Hepatocyte (in vitro differentiated cells): ENCODE results near the gene ARAP1. TPM values are rescaled to one million over a fixed set of nuclear protein-coding genes. Genes with fewer than 3 reads are reported as not detected.

Experiments used
- DNase-seq: peaks from one replicate; pipeline ENCODE4 v3.0.0-alpha.2; 2016; ENCODE audit warnings: low spot score
- H2AFZ ChIP-seq: fragments of 200-600 bp; sonication (generic); 2 replicates; pipeline ENCODE4 v1.6.0; 2016; ENCODE audit warnings: antibody characterized with exemption, mild to moderate bottlenecking
- H3K27ac ChIP-seq: fragments of 200-600 bp; sonication (generic); 2 replicates; pipeline ENCODE4 v1.5.1; 2016; ENCODE audit warnings: mild to moderate bottlenecking
- H3K27me3 ChIP-seq: fragments of 200-600 bp; sonication (generic); 2 replicates; pipeline ENCODE4 v1.6.1; 2016
- H3K36me3 ChIP-seq: fragments of 200-600 bp; sonication (generic); replicated peaks from 2 replicates; pipeline ENCODE4 v1.5.1; 2016; ENCODE audit warnings: low read depth; ENCODE audit not compliant: insufficient read depth
- H3K4me1 ChIP-seq: fragments of 200-600 bp; sonication (generic); 2 replicates; pipeline ENCODE4 v1.5.1; 2016; ENCODE audit warnings: mild to moderate bottlenecking, moderate library complexity; ENCODE audit not compliant: insufficient read depth
- H3K4me2 ChIP-seq: fragments of 200-600 bp; sonication (generic); 2 replicates; pipeline ENCODE4 v1.6.0; 2016
- H3K4me3 ChIP-seq: fragments of 200-600 bp; sonication (generic); 2 replicates; pipeline ENCODE4 v1.5.1; 2016; ENCODE audit warnings: mild to moderate bottlenecking
- H3K79me2 ChIP-seq: fragments of 200-600 bp; sonication (generic); 2 replicates; pipeline ENCODE4 v1.6.0; 2017; ENCODE audit warnings: mild to moderate bottlenecking
- H3K9me2 ChIP-seq: fragments of 200-600 bp; sonication (generic); replicated peaks from 2 replicates; pipeline ENCODE4 v1.6.0; 2017; ENCODE audit warnings: mild to moderate bottlenecking; ENCODE audit not compliant: insufficient read depth
- H3K9me3 ChIP-seq: fragments of 200-600 bp; sonication (generic); 2 replicates; pipeline ENCODE4 v1.5.1; 2016; ENCODE audit warnings: low read depth, mild to moderate bottlenecking
- H4K20me1 ChIP-seq: fragments of 200-600 bp; sonication (generic); 2 replicates; pipeline ENCODE4 v1.6.0; 2016; ENCODE audit warnings: mild to moderate bottlenecking; ENCODE audit not compliant: insufficient read depth, poor library complexity, severe bottlenecking
- CTCF ChIP-seq: fragments of 200-600 bp; sonication (generic); IDR thresholded peaks from 2 replicates; pipeline ENCODE4 v1.5.1; 2016; ENCODE audit warnings: antibody characterized with exemption, mild to moderate bottlenecking; ENCODE audit not compliant: poor library complexity
- EZH2 ChIP-seq: fragments of 200-600 bp; sonication (generic); IDR thresholded peaks from 2 replicates; pipeline ENCODE4 v1.6.1; 2016; ENCODE audit warnings: antibody characterized with exemption, mild to moderate bottlenecking, borderline replicate concordance
- EZH2phosphoT487 ChIP-seq: fragments of 200-600 bp; sonication (generic); IDR thresholded peaks from one replicate; pipeline ENCODE4 v1.6.1; 2018; ENCODE audit warnings: antibody characterized with exemption, mild to moderate bottlenecking, low read depth, moderate library complexity; ENCODE audit not compliant: unreplicated experiment, severe bottlenecking
- WGBS: methylation state at CpG from one replicate; pipeline ENCODE4 v1.1.6; 2016; ENCODE audit warnings: low lambda C conversion rate; ENCODE audit errors: missing lambda C conversion rate; 5-methylcytosine and 5-hydroxymethylcytosine counted together
- polyA plus RNA-seq: library from polyadenylated mRNA; unstranded; fragments of >200 nt; fragmentation: Nextera tagmentation; extraction: Ambion mirVana; gene quantifications from 2 replicates; pipeline ENCODE4 v1.2.1, GENCODE V29; 2016
- total RNA-seq: library from RNA; depleted of rRNA; stranded (reverse); fragments of >200 nt; gene quantifications from 2 replicates; pipeline ENCODE4 v1.2.3, GENCODE V29; 2014

ARAP1 gene
- total and polyA plus RNA-seq, 2 experiments from 2014 or later: 60.2 to 118 TPM

DNA sequence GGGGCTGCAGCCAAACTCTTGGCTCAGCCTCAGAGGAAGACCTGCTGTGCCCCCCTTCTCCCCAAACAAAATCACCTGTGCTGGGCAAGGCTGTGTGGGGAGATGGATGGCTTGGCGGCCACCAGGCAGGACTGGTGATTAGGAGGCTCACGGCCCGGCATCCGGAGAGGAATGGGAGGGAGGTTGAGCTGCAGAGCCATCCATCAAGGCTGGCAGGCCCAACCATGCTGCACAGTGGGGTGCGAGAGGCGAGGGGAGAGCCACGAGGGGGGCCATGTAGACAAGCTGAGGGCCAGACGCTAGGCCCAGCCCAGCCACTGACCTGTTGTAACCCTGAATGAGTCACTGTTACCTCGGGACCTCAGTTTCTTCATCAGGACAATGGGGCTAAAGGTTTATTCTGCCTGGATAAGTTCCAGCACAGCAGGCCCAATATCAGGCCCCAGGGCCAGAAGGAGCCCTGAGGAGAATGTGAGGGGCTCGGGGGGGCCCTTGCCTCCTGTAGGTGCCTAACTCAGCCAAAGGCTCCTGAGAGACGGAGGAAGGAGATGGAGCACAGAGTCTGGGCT lies 96.2 kb downstream of the ARAP1 start:
- H3K4me3 ChIP-seq: no peak overlapping the region
- H3K36me3 ChIP-seq: no peaks in the 10 kb centered on the region
- H4K20me1 ChIP-seq: no peaks in the 10 kb centered on the region
- 80% methylated on average over 11 of the region's 11 CpGs for WGBS
- TF ChIP-seq EZH2: no peak
- no peak for TF ChIP-seq EZH2phosphoT487
- no peak for TF ChIP-seq CTCF
- peaks cover 9% of the 10 kb centered on the region for H3K27me3 ChIP-seq
- no peak overlapping the region for H2AFZ ChIP-seq
- H3K27ac ChIP-seq: no peak overlapping the region
- no peaks in the 10 kb centered on the region for H3K9me3 ChIP-seq
- no peak for DNase-seq
- no peaks in the 10 kb centered on the region for H3K4me1 ChIP-seq
- no peaks in the 10 kb centered on the region for H3K9me2 ChIP-seq
- no peak overlapping the region for H3K4me2 ChIP-seq
- H3K79me2 ChIP-seq: no peaks in the 10 kb centered on the region

DNA sequence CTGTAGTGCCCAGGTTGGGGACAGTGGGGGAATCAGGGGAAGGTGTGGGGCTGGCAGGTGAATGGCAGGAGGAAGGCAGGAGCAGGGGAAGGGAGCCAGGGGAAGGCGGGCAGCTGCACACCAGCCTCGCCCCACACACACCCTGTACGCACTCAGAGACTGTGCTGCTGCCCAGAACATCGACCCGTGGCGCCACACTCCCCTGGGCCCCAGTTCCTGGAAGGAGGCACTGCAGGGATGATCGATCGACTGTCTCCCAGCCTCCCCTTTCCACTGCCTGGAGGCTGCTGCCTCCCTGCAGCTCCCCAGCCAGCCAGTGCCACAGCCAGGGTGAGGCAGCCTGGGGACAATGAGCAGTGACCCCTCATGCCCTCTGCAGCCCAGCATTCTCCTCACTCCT lies 97.2 kb downstream of the ARAP1 start:
- Histone ChIP-seq H3K9me3 (no peaks in the 10 kb centered on the region), H4K20me1 (no peaks in the 10 kb centered on the region), H3K36me3 (no peaks in the 10 kb centered on the region), H3K4me1 (no peaks in the 10 kb centered on the region), H3K27ac (no peak overlapping the region), H3K4me3 (no peak overlapping the region), H3K9me2 (no peaks in the 10 kb centered on the region), H2AFZ (no peak overlapping the region), H3K79me2 (no peaks in the 10 kb centered on the region), H3K27me3 (peaks cover 9% of the 10 kb centered on the region), H3K4me2 (no peak overlapping the region)
- DNase-seq: no peak
- WGBS: 95% methylated on average over 7 of the region's 8 CpGs
- no peak for TF ChIP-seq EZH2
- no peak for TF ChIP-seq CTCF
- TF ChIP-seq EZH2phosphoT487: no peak

GRCh38 chr11:72653649-72654048 lies 98.6 kb downstream of the ARAP1 start:
- Histone ChIP-seq H3K79me2 (no peaks in the 10 kb centered on the region), H3K36me3 (no peaks in the 10 kb centered on the region), H3K9me3 (no peaks in the 10 kb centered on the region), H3K27me3 (peaks cover 2% of the 10 kb centered on the region), H3K9me2 (no peaks in the 10 kb centered on the region), H3K4me1 (no peaks in the 10 kb centered on the region), H3K4me3 (no peak overlapping the region), H3K4me2 (no peak overlapping the region), H2AFZ (no peak overlapping the region), H4K20me1 (no peaks in the 10 kb centered on the region), H3K27ac (no peak overlapping the region)
- TF ChIP-seq CTCF (no peak), EZH2phosphoT487 (no peak), EZH2 (no peak)
- DNase-seq: no peak
- 68% methylated on average over 3 of the region's 3 CpGs for WGBS
